ENCODE measurements around the gene GAB2.

Gene GAB2

DNA sequence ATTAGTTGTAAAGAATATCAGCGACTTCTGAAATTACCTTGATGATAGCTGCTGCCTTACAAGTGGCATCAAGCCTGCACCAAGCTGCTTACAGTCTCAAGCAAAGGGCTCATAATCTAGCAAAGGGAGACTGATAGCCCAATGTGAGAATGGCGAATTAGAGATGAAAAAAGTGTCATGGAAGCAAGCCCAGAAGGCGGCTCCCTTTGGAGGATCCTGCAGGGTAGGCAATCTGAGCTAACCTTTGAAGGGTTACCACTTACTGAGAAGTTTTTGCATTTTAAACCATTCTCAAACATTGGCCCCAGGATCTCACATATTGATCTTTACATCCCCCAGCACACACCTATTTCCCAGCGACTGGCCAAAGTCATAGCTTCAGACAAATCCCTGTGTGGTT is 18.5 kb downstream of the GAB2 start:
- DNase-seq: no peak

DNA sequence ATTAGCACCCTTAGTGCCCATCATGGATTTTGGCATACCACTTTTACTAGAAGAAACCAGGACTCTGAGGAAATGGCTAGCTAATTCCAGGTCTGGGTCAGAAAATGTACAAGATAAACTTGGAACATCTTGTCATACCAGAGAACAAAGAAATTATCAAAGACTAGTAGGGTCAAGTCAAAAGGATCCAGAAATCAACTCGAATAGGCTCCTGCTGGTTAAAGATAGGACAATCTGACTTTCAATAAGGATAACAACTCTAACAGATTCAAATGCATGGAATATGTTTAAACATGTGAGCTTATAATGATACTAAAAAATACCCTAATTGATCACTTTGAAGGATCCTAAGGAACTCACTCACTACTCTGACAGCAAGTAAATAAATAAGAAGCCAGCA is 18.9 kb downstream of the GAB2 start:
- no peak for DNase-seq

DNA sequence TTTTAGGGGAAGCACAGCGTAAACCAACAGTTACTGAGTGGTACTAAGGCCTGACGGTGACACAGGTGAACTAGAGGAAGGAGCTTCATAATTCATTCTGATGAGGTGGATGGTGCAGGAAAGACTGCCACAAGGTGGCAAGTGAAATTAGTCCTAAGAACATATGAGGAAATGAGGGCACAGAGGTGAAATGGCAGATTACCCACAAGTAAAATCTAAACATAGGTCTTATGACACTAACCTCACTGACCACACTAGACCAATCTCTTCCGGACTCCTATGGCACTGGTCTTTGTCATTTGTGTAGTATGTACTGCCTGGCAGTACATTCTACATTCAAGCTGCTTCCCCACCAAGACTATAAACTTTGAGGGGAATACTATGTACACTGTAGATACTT is 20.2 kb downstream of the GAB2 start:
- DNase-seq: no peak

DNA sequence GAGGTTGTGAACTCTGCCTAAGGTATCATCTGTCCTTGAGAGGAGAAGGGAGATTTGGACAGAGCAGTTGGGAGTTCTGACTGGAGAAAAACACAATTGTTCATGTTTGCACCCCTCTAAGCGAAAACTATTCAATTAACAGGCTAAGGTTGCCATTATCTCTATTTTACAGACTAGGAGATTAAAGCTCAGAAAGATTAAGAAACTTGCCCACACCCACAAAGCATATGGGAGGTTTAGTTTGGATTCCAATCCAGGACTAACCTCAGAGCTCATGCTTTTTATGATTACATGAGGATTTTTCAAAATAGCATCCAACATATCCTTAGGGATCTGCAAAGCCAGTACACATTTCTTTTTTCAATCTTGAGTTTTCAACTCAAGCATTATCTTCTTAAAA is 22.0 kb downstream of the GAB2 start:
- DNase-seq: no peak

DNA sequence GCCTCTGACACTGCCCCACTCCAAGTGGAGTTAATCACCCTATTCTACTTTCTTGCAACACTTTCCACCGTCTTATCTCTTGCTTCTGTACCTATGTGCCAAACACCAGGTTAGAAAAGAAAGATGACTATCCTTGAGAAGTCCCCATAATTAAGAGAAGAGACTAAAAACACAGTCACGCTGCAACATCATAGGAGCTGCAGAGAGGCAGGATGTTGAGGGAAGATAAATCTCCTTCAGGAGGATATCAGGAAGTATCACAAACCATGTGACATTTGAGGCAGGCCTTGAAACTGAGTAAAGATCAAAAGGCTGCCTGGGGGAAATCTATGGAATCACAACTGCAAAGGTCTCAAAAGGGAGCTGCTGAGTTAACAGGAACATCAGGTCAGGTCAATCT is 24.8 kb downstream of the GAB2 start:
- no peak for DNase-seq

DNA sequence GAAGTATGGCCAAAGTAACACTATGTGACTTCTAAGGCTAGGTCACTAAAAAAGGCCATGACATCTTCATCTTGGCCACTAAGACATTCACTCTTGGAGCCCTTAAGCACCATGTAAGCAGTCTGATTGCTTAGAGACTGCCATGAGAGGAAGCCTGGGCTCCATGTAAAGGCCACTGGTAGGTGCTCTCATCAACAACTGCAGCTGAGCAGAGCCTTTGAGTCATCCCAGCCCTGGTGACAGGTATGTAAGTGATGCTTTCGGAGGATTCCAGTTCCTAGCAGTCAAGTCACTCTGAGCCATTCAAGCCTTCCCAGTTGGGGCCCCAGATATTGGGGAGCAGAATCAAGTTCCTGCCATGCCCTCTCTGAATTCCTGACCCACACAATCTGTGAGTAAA is 26.2 kb downstream of the GAB2 start:
- no peak for DNase-seq

DNA sequence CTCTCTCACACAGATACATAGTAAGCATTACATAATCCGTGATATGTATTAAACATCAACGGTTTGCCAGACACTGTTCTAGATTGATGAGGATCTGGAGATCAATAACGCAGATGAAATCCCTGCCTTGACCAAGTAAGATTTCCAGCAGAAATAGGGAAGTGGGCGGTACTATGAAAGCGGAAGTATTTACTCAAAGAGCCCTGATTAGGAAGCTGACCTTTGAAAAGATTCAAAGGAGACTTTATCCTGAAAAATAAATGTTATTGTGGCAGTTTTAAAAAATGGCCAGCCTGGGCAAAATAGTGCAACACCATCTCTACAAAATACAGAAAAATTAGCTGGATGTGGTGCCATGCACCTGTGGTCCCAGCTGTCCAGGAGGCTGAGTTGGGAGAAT is 26.8 kb downstream of the GAB2 start:
- no peak for DNase-seq

DNA sequence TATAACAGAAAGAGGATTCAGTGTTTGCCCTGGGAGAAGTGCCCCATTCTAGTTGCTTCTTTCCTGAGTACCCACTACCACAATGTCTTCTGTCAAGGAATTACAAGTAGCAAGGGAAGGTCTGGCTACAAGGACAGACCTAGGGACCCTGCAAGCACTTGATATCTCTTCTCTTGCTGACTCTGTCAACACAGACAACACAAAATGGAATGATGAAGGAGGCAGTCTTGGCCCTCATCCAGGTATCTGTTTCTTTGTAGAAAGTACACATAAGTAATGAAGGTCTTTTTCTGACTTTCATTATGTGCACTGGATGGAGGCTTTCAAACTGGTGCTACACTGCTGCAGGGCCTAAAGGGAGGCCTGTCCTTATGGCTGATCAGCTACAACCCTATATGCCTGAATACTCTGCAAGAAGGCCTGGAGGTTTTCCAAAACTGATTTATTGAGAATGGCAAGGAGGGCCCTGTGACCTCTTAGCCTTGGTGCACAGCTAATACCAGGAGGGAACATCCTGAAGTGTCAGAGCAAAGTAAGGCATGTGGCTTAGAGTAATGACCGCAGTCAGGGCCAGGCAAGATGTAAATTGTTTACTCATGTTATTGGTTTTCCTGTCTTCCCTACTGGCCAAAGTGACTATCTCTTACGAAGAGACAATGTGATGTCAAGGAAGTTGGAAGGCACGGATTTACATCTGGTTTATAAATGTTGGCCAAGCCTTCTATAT is 31.2 kb downstream of the GAB2 start:
- DNase-seq: no peak

DNA sequence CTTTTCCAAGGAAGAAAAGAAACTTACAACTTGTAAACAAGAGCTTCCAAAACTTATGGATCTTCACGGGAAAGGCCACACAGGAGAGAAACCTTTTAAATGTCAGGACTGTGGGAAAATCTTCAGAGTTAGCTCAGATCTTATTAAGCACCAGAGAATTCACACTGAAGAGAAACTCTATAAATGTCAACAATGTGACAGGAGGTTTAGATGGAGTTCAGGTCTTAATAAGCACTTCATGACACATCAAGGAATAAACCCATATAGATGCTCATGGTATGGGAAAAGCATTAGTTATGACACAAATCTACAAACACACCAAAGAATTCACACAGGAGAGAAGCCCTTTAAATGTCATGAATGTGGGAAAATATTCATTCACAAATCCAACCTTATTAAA is 32.4 kb downstream of the GAB2 start:
- DNase-seq: no peak

DNA sequence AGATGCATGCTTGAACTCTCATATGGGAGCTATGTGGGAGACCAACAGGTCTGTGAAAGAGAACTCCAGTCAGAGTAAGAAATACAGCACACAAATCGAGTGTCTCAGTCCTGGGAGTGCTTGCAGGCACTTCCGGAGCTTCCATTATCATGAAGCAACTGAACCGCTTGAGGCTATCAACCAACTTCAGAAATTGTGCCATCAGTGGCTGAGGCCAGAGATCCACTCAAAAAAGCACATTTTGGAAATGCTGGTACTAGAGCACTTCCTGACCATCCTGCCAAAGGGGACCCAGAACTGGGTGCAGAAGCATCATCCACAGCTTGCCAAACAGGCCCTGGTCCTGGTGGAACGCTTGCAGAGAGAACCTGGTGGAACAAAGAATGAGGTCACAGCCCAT is 33.4 kb downstream of the GAB2 start:
- no peak for DNase-seq

DNA sequence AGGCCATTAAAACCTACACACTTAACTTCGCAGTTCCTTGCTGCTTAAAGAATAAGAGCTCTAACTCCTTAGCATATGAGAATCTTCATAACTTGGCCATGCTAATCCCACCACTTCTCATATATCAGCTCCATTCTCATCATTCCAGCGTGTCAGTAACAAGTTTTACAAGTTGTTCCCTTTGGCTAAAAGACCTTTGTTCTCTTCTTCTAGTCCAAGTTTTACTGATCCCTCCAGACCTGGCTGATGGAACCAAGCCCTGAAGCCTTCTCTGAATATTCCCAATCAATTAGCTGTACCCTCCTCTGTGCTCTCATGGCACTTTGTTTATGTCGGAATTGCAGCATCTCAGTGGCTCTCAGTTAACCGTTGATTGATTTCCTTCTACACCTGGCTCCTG is 35.8 kb downstream of the GAB2 start:
- DNase-seq: no peak

DNA sequence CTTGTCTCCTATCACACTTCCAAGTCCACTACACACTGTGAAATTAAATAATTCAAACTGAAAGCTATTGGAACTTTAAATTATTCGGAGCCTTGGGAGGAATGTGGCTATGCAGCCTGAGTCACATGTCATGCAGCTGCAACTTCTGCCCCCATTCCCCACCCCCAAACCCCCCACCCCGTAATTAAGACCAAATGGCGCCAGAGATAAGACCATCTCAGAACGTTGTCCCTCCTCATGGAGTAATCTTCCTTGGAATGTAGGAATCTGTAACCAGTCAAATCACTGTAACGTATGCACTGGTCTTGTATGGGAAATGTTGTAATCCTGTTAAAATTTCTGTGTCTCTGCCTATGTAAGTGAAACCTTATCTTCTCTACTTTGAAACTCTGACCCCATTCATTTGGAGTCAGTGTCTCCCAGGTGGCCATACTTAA is 37.0 kb downstream of the GAB2 start:
- DNase-seq: no peak

DNA sequence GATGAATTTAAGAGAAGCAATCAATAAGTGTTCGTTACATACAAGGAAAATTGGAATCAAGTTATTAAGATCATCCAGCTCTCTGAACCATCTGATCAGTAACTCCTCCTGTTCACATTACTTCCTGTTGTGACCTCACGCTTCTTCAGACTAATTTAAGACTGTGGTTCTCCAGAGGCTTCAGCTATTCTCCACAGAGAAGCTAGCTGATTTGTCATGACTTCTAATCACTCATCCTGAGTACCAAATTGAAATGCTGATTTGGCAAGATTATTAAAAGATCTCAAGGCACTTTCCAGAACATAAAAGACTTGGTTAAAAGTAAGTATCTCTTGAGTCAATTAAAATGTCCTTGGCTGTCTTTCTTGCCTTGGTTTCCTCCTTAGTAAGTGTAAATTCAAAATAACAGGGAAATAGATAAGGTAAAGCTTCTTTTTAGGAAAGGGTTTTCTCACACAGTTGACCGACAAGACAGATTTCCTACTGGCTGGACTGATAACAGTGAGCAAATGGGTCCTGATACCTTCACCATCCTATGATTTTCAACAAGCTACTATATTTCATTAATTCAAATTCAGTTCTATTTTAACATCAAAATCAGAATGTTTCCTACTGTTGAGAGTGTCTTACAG is 38.5 kb downstream of the GAB2 start:
- DNase-seq: no peak

DNA sequence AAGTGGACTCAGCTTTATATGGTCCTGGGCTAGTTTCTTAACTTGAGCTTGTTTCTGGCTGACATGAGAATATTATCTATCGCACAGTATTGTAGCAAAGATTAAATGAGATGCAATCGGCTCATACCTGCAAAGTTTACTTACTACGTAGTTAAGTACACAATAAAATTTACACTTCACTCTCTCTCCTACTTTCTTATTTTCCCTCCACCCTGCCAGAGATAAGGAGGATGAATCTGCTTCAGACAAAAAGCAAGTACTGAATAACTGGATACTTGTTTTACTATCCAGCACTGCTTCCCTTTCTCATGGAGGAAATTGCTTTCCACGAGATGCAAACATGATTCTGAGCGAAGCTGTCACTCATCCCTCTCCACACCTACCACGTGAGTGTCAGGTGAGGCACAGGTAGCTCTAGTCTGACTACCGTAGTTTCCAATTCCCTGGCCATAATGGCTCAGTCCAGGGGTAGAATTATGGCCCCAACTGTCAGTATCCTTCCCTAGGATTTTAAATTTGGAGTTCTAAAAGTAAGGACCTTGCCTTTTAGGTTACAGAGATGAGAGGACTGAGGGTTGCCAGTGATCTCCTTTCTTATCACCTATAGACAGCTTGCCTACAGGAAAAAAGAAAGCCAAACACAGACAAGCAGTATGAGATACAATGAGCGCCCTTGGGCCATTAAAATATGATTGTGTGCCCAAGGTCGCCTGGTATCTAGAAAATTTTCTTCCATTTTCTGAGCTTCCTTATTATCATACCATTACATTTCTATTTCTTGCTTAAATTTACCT is 39.8 kb downstream of the GAB2 start:
- no peak for DNase-seq

DNA sequence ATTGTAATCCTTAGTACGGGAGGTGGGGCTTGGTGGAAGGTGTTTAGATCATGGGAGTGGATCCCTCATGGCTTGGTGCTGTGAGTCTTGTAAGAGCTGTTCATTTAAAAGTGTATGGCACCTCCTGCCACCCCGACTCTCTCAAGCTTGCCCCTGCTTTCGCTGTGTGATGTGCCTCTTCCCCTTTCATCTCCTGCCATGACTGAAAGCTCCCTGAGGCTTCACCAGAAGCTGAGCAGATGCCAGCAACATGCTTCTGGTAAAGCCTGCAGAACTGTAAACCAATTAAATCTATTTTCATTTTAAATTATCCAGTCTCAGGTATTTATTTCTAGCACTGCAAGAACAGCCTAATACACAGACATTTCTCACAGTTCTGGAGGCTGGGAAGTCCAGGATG is 40.8 kb downstream of the GAB2 start:
- DNase-seq: no peak

DNA sequence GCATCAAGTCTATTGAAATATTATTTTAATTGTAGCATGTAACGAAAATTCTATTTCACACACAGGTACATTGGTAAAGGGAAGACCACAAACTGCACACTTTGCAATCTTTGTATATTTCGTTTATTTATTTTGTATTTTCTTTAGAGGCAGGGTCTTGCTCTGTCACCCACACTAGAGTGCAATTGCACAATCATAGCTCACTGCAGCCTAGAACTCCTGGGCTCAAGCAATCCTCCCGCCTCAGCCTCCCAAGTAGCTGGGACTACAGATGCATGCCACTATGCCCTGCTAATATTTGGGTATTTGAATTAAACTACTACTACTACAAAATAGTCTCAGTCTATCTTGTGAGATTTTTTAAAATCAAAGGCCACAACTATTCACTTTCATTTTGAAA is 42.7 kb downstream of the GAB2 start:
- DNase-seq: no peak

DNA sequence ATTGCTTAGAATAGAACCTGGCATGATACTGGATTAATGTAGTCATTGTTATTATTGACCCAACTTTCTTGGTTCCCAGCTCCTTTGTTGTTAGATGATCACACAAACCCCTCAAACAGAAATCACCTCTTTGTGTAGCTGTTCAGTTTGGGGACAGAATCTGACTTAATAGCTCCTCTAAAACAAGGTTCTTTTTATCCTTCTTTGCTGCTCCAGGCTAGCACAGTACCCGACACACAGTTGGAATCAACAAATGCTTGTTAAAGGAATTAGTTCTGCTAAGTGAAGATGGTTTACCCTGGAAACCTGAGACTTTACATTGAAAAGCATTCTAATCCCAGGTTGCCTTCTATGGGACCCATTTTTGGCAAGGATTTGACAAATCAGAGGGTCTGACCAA is 43.9 kb downstream of the GAB2 start:
- DNase-seq: no peak

DNA sequence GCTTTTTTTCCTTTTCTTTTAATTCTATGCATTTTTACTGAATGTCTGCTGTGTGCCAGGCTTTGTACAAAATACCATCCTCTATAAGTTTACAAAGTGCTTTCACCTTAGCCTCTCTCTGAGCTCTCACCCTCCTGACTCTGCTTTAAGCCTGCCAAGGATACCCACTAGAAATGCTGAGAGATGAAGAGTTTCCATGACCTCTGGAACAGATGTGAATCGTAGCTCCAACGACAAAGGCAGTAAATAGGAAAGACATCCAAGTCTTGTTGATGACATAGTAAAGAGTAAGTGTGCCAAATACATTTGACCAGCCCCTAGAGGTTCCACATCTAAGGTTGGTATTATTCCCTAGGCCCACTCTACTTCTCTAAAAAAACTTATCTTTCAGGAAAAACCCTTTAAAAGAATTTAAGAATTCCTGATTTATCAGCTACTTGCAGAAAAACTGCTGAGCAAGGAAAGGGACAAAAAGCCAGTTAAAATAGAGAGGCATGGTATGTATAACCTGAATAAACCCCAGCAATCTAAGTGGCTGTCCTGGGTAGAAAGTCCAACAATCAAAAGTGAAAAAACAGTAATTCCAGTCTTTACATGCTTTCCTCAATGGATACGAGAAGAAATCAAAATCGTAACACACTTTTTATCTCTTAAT is 45.4 kb downstream of the GAB2 start:
- no peak for DNase-seq

DNA sequence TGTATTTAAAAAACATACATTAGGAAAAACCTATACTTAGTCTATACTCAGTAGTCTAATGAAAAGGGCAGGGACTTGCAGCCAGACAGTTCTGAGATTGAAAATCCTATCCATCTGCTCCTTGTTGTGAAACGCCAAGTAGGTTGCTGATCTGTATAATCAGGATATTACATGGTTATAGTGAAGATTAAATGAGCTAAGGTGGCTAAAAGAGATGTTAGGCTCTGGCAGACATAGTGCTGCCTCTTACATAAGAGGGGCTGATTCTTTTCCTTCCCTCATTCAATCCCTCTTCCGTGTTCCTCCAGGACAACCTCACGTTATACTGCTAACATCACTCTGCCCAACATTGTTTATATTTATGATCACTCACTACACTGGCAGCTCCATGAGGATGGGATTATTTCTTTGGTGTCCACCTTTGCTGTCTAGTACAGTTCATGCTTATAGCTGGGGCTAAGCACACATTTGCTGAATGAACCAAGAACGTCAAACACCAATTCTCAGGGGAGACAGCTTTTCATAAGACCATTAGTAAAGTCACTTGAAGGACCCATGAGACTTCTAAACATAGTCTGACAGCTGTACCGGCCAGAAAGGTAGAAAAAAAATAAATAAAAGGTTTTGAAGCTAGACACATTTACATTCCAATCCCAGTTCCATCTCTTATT is 46.3 kb downstream of the GAB2 start:
- DNase-seq: no peak

DNA sequence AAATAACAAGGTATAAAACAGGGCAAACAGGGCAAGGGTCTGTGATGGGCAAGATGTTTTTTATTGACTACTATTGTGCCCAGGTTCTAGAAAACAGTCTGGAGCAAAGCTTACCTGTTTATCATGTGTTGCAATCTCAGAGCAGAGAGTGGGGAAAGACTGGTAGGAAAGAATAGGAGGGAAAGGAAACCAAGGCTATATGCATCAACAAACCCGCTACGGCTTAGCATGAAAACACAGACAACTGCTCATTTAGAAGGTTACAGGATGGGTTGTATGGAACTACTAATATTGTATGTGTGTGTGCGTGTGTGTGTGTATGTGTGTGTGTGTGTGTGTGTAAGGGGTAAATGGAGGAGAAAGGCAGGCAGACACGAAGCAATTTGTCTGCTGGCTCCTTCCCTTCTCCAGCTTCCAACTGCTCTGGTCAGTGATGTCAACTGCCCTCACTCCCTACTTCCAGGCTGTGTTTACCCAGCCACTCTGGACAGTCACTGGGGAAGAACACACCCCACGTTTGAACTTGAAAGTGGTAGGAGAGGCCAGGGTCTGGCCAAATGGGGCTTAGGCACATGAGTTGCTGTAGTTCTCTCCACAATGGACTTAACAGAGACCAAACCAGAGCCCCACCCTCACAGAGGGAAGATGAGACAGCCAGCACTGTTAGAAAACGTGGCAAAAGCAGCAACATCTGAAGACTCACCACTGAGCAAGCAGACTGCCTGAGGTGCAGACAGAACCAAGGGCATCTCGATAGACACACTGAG is 47.0 kb downstream of the GAB2 start:
- no peak for DNase-seq

DNA sequence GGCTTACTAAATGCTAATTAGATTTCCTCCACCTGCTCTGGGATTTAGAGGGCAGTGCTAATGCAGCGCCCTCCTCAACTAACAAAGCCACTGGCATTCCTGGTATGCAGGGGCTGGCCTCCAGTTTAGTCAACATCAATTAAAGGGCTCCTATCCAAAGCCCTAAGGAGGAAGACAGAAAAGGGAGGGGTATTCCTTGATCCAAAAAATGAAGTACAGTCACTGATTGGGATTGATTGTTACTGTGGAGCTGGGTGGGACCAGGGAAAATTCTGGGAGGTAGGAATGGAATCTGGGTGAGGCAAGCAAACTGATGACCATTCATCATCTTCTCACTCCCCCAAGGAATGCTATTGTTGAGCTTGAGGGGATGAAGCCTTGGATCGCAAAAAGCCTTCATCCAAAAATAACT is 52.2 kb downstream of the GAB2 start:
- no peak for DNase-seq

DNA sequence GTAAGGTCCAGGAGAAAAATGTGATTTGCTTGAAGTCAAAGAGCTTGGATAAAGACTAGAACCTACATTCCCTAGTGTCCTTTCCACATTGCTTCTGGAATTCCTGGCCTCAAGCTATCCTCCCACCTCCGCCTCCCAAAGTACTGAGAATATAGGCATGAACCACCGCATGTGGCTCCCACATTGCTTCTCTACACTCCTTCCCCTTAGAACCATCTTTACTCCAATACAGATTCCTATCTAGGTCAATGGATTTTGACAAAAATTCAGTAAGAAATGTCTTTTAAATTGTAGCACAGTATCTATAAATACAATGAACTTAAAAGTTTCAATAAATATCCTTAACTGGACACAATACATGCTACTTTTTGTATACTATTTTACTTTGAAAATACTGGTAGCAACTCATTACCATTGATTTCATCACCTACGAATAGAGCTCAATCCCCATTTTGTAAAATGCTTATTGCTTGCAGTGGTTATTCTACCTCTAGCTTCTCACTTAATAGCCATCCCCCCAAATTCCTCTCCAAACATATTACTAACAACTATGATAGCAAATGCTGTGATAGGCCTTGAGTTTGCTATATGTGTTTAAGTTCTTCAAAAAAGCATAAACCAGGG is 53.4 kb downstream of the GAB2 start:
- no peak for DNase-seq
